Nephron (organoid): ENCODE measurements around the gene RIMBP2.

ENCODE experiments used
- H3K27ac Mint-ChIP-seq, 3 experiments: 2 replicates each; pipeline ENCODE4 v1.8.0; 2020; ENCODE audit warnings: mixed read lengths in 3 of 3, mild to moderate bottlenecking in 2 of 3, moderate library complexity in 1 of 3
- H3K27me3 Mint-ChIP-seq: 2 replicates; pipeline ENCODE4 v1.8.0; 2021; ENCODE audit warnings: low read depth, mild to moderate bottlenecking, moderate library complexity, mixed read lengths
- H3K36me3 Mint-ChIP-seq: 2 replicates; pipeline ENCODE4 v1.8.0; 2020; ENCODE audit warnings: low read depth, mixed read lengths
- H3K4me1 Mint-ChIP-seq: 2 replicates; pipeline ENCODE4 v1.8.0; 2020; ENCODE audit warnings: mixed read lengths
- H3K4me3 Mint-ChIP-seq, 3 experiments: 2 replicates each; pipeline ENCODE4 v1.8.0; 2020; ENCODE audit warnings: mild to moderate bottlenecking in 3 of 3, mixed read lengths in 3 of 3, moderate library complexity in 2 of 3
- H3K9me3 Mint-ChIP-seq: 2 replicates; pipeline ENCODE4 v1.8.0; 2020; ENCODE audit warnings: mixed read lengths
- TF ChIP-seq, protein P1 (sequence below), 3 experiments: fragments of 200-600 bp; sonication (generic); IDR thresholded peaks; one replicate each; pipeline ENCODE4 v1.5.0; 2021; ENCODE audit warnings: antibody characterized with exemption in 3 of 3; ENCODE audit not compliant: unreplicated experiment in 3 of 3

The RIMBP2 gene

DNA sequence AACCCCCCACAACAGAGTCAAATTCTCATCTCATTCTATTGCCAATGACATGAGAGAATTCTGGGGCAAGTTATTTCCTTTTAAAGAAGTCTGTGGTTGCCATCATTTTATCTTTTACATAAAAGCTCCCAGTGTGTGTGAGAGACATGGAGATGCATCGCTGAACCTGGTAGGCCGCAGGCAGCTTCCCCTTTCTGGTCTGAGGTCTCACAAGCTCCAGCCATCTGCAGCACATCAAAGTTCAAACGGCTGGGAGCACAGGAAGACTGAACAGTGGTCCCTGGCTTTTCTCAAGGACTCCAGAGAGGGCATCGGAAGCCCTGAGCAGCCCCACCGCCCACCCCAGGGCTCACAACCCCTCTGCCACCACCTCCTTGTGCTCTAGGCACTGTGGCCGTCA, 141.7 kb downstream of the RIMBP2 start:
- Mint-ChIP-seq H3K36me3 (no peaks in the 10 kb centered on the region), H3K27me3 (peaks cover 8% of the 10 kb centered on the region)

DNA sequence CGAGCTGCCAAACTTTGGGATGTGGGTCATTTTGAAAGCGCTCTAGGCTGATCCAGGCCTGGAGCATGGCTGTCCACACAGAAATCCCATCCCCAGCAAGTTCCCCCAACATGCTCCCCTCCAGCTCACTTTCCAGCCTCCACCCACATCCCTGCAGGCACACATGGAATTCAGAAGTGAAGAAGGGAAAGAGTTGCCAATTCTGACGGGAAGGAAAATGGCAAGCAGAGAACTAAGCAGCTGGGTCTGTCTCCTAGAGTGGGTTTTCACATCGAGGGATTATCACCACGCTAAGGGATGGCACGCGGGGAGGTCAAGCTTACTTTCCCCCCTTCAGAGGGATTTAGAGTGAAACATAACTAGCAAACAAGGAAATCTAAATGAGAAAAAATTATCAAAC, 142.3 kb downstream of the RIMBP2 start:
- no peak overlapping the region for H3K27ac Mint-ChIP-seq
- peaks cover 8% of the 10 kb centered on the region for H3K9me3 Mint-ChIP-seq
- TF ChIP-seq, protein P1, sequence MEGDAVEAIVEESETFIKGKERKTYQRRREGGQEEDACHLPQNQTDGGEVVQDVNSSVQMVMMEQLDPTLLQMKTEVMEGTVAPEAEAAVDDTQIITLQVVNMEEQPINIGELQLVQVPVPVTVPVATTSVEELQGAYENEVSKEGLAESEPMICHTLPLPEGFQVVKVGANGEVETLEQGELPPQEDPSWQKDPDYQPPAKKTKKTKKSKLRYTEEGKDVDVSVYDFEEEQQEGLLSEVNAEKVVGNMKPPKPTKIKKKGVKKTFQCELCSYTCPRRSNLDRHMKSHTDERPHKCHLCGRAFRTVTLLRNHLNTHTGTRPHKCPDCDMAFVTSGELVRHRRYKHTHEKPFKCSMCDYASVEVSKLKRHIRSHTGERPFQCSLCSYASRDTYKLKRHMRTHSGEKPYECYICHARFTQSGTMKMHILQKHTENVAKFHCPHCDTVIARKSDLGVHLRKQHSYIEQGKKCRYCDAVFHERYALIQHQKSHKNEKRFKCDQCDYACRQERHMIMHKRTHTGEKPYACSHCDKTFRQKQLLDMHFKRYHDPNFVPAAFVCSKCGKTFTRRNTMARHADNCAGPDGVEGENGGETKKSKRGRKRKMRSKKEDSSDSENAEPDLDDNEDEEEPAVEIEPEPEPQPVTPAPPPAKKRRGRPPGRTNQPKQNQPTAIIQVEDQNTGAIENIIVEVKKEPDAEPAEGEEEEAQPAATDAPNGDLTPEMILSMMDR (IDR thresholded peaks at IDR 0.05; ENCODE audit: unreplicated experiment in 3 of 3), result no peak
- no peaks in the 10 kb centered on the region for H3K36me3 Mint-ChIP-seq
- H3K27me3 Mint-ChIP-seq, result peaks cover 11% of the 10 kb centered on the region
- peaks cover 12% of the 10 kb centered on the region for H3K4me1 Mint-ChIP-seq
- H3K4me3 Mint-ChIP-seq, result no peak overlapping the region

More for the DNA sequence above, 141.7 kb downstream of the RIMBP2 start:
- no peak overlapping the region for H3K4me3 Mint-ChIP-seq
- no peak overlapping the region for H3K27ac Mint-ChIP-seq
- H3K4me1 Mint-ChIP-seq, result peaks cover 12% of the 10 kb centered on the region
- H3K9me3 Mint-ChIP-seq, result peaks cover 8% of the 10 kb centered on the region
- TF ChIP-seq, protein P1 (IDR thresholded peaks at IDR 0.05; ENCODE audit: unreplicated experiment in 3 of 3), result no peak

DNA sequence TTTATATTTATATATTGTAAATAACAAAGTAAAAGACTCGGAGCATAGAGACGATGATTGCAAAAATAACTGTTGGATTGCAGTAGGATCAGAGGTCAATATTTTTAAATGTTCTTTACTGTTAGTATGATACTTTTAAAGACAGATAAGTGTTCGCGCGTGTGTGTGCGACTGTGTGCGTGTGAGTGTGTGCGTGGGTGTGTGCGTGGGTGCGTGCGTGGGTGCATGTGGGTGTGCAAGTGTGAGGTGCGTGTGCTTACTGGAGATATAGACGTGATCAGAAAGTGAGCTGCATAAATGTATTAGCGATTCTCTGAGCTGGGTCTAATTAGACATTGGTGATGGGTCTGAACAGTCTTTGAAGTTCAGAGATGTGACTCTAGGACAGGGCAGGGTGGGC, 142.9 kb downstream of the RIMBP2 start:
- TF ChIP-seq, protein P1 (IDR thresholded peaks at IDR 0.05; ENCODE audit: unreplicated experiment in 3 of 3), result no peak
- peak overlapping the region in 1 of 3 experiments; percentile 6 for H3K27ac Mint-ChIP-seq
- no peak overlapping the region for H3K4me3 Mint-ChIP-seq
- peaks cover 11% of the 10 kb centered on the region for H3K27me3 Mint-ChIP-seq
- H3K36me3 Mint-ChIP-seq, result no peaks in the 10 kb centered on the region
- H3K9me3 Mint-ChIP-seq, result peaks cover 8% of the 10 kb centered on the region
- peaks cover 12% of the 10 kb centered on the region for H3K4me1 Mint-ChIP-seq

DNA sequence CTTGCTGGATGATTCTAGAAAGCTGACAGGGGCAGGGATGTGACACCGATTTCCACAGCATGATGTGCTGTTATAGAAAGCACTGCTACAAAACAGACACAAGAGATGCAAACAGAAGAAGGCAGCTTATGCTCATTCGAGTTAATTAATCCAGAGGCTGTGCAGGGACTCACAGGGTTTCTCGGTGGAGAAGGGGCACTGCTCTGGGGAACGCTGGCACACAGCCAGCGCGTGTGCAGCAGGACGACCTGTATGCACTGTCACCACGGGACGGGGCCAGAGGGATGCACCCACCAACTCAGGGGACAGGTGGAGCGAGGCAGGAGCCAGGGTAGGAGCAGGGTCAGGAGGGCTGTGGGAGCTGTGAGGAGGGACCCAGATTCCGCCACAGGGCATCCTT, 143.5 kb downstream of the RIMBP2 start:
- peaks cover 11% of the 10 kb centered on the region for H3K27me3 Mint-ChIP-seq
- no peak overlapping the region for H3K4me3 Mint-ChIP-seq
- no peaks in the 10 kb centered on the region for H3K36me3 Mint-ChIP-seq
- no peak overlapping the region for H3K27ac Mint-ChIP-seq
- TF ChIP-seq, protein P1 (IDR thresholded peaks at IDR 0.05; ENCODE audit: unreplicated experiment in 3 of 3), result no peak
- peaks cover 12% of the 10 kb centered on the region for H3K4me1 Mint-ChIP-seq
- H3K9me3 Mint-ChIP-seq, result peaks cover 8% of the 10 kb centered on the region

DNA sequence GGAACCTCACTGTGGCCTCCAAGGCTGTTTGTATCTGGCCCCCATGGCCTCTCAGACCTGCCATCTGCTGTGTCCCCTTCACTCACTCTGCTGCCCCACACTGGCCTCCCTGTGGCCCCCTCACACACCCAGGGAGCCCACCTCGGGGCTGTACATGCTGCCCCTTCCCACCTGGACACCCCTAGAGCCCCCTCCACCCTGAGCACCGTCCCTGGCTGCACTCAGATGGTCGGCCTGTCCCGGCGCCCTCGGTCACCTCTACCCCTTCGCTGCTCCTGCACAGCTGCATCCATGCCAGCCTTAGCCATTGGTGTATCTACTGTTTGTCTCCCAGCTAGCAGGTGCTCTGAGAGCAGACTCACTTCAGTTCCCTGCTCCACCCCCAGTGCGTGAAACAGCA, 144.4 kb downstream of the RIMBP2 start:
- H3K36me3 Mint-ChIP-seq, result no peaks in the 10 kb centered on the region
- H3K9me3 Mint-ChIP-seq, result peaks cover 8% of the 10 kb centered on the region
- H3K4me1 Mint-ChIP-seq, result peaks cover 12% of the 10 kb centered on the region
- peaks cover 11% of the 10 kb centered on the region for H3K27me3 Mint-ChIP-seq
- TF ChIP-seq, protein P1 (IDR thresholded peaks at IDR 0.05; ENCODE audit: unreplicated experiment in 3 of 3), result no peak
- no peak overlapping the region for H3K4me3 Mint-ChIP-seq
- H3K27ac Mint-ChIP-seq, result no peak overlapping the region

DNA sequence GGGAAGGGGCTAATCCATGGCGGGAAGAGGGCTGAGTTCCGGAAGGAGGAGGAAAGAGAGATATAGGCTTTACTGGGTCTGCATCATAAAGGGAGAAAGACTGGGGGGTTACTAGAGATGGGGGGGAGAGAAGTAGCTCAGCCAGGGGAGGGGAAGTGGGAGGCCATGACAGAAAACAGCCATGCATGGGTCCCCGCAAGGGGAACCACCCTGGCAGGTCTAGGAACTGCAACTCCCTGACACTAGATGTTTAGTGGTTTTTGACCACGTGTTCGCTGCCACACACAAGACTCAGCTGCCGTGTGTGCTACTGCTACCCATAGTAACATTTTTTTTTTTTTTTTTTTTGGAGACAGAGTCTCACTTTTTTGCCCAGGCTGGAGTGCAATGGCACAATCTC, 145.0 kb downstream of the RIMBP2 start:
- H3K4me3 Mint-ChIP-seq, result no peak overlapping the region
- TF ChIP-seq, protein P1 (IDR thresholded peaks at IDR 0.05; ENCODE audit: unreplicated experiment in 3 of 3), result no peak
- no peaks in the 10 kb centered on the region for H3K36me3 Mint-ChIP-seq
- H3K4me1 Mint-ChIP-seq, result peaks cover 12% of the 10 kb centered on the region
- H3K27ac Mint-ChIP-seq, result no peak overlapping the region
- peaks cover 10% of the 10 kb centered on the region for H3K9me3 Mint-ChIP-seq
- peaks cover 11% of the 10 kb centered on the region for H3K27me3 Mint-ChIP-seq
